ENCODE results near the gene NUDT12. TPM values are rescaled to one million over a fixed set of nuclear protein-coding genes. Genes with fewer than 3 reads are reported as not detected.

NUDT12 gene
- total RNA-seq, 1 experiment from 2014 or later = 12.9 TPM

- no peak overlapping the region for H3K4me3 ChIP-seq
- no peak overlapping the region for H3K27ac ChIP-seq
- H3K4me2 ChIP-seq = no peak overlapping the region
- no TSS peak for BruUV-seq (replicated peaks)
- H3K79me2 ChIP-seq (ENCODE audit: low read depth) = no peaks in the 10 kb centered on the region
- CTCF ChIA-PET = no interaction called here
- no peaks in the 10 kb centered on the region for H3F3A ChIP-seq (ENCODE audit: insufficient read depth, low read depth)
- no peak for TF ChIP-seq EZH2 (IDR thresholded peaks at IDR 0.05; ENCODE audit: low read depth)
- no peak for TF ChIP-seq CTCF (conservative IDR thresholded peaks at IDR 0.05)
- no peaks in the 10 kb centered on the region for H3K27me3 ChIP-seq (ENCODE audit: insufficient read depth, low read depth)
- intact Hi-C loops (cut with micrococcal nuclease; ENCODE audit: unreplicated experiment) = no loop called here
- H2AFZ ChIP-seq = no peak overlapping the region
- POLR2A ChIA-PET (ENCODE audit: unreplicated experiment) = no interaction called here
- no peaks in the 10 kb centered on the region for H3K4me1 ChIP-seq (replicated peaks; ENCODE audit: insufficient read depth)
- no peaks in the 10 kb centered on the region for H4K20me1 ChIP-seq (ENCODE audit: insufficient read depth)
- no peaks in the 10 kb centered on the region for H3K36me3 ChIP-seq (ENCODE audit: low read depth)
- no peak for DNase-seq
- H3K9me3 ChIP-seq (ENCODE audit: insufficient read depth, low read depth) = no peaks in the 10 kb centered on the region
- H3K9me2 ChIP-seq (ENCODE audit: insufficient read depth) = no peaks in the 10 kb centered on the region
Observed at GRCh38 chr5:103532086-103532734, 30.4 kb downstream of the NUDT12 start.

GRCh38 chr5:103526164-103526915, 36.2 kb downstream of the NUDT12 start:
- BruUV-seq (replicated peaks) = no TSS peak
- H3F3A ChIP-seq (ENCODE audit: insufficient read depth, low read depth) = peaks cover 4% of the 10 kb centered on the region; the same call in 1 of the 2 replicates
- H3K36me3 ChIP-seq (ENCODE audit: low read depth) = no peaks in the 10 kb centered on the region
- no peak overlapping the region for H3K27ac ChIP-seq
- ChIA-PET CTCF (no interaction called here), POLR2A (ENCODE audit: unreplicated experiment) (no interaction called here)
- intact Hi-C loops (cut with micrococcal nuclease; ENCODE audit: unreplicated experiment) = no loop called here
- H3K9me2 ChIP-seq (ENCODE audit: insufficient read depth) = no peaks in the 10 kb centered on the region
- H3K27me3 ChIP-seq (ENCODE audit: insufficient read depth, low read depth) = no peaks in the 10 kb centered on the region
- H3K79me2 ChIP-seq (ENCODE audit: low read depth) = no peaks in the 10 kb centered on the region
- peaks cover 17% of the 10 kb centered on the region for H3K4me1 ChIP-seq (replicated peaks; ENCODE audit: insufficient read depth)
- no peak overlapping the region for H3K4me2 ChIP-seq
- H3K9me3 ChIP-seq (ENCODE audit: insufficient read depth, low read depth) = no peaks in the 10 kb centered on the region
- no peak overlapping the region for H3K4me3 ChIP-seq
- no peak overlapping the region for H2AFZ ChIP-seq
- DNase-seq = no peak
- TF ChIP-seq EZH2 (IDR thresholded peaks at IDR 0.05; ENCODE audit: low read depth) (no peak), CTCF (conservative IDR thresholded peaks at IDR 0.05) (no peak)
- H4K20me1 ChIP-seq (ENCODE audit: insufficient read depth) = no peaks in the 10 kb centered on the region

- H3K36me3 ChIP-seq (ENCODE audit: low read depth) = no peaks in the 10 kb centered on the region
- BruUV-seq (replicated peaks) = no TSS peak
- CTCF ChIA-PET = no interaction called here
Observed at GRCh38 chr5:103525361-103525760, 37.2 kb downstream of the NUDT12 start.

More at GRCh38 chr5:103525361-103525760, 37.2 kb downstream of the NUDT12 start:
- Histone ChIP-seq H3K9me3 (ENCODE audit: insufficient read depth, low read depth) (no peaks in the 10 kb centered on the region), H3K4me3 (no peak overlapping the region), H3F3A (ENCODE audit: insufficient read depth, low read depth) (peaks cover 4% of the 10 kb centered on the region; the same call in 1 of the 2 replicates), H3K4me2 (no peak overlapping the region), H2AFZ (no peak overlapping the region), H3K4me1 (replicated peaks; ENCODE audit: insufficient read depth) (peaks cover 17% of the 10 kb centered on the region), H4K20me1 (ENCODE audit: insufficient read depth) (no peaks in the 10 kb centered on the region), H3K27ac (no peak overlapping the region), H3K9me2 (ENCODE audit: insufficient read depth) (no peaks in the 10 kb centered on the region), H3K27me3 (ENCODE audit: insufficient read depth, low read depth) (no peaks in the 10 kb centered on the region), H3K79me2 (ENCODE audit: low read depth) (no peaks in the 10 kb centered on the region)
- POLR2A ChIA-PET (ENCODE audit: unreplicated experiment) = no interaction called here
- TF ChIP-seq EZH2 (IDR thresholded peaks at IDR 0.05; ENCODE audit: low read depth) = no peak
- TF ChIP-seq CTCF (conservative IDR thresholded peaks at IDR 0.05) = no peak
- intact Hi-C loops (cut with micrococcal nuclease; ENCODE audit: unreplicated experiment) = no loop called here
- DNase-seq = no peak
